Measurements from ENCODE around the gene DPM2.
A peak's percentile ranks its signal among the peaks of the same experiment; 100 is the strongest.

The DPM2 gene

GRCh38 chr9:127910613-127911205 is 26.9 kb downstream of the DPM2 start:
- H3K9me3 ChIP-seq (ENCODE audit: control insufficient read depth, low read length): no peaks in the 10 kb centered on the region
- H3K4me3 ChIP-seq (ENCODE audit: low read length): no peak overlapping the region
- H3K36me3 ChIP-seq (ENCODE audit: control insufficient read depth, insufficient read depth, low read length, severe bottlenecking): peaks cover 61% of the 10 kb centered on the region
- H3K9ac ChIP-seq (ENCODE audit: low read length): no peak overlapping the region
- peak; percentile 27 for DNase-seq (ENCODE audit: low read depth)
- no peaks in the 10 kb centered on the region for H3K27me3 ChIP-seq (replicated peaks; ENCODE audit: control insufficient read depth, insufficient read depth, low read length)
- peaks cover 36% of the 10 kb centered on the region for H3K4me1 ChIP-seq (ENCODE audit: control insufficient read depth, insufficient read depth, low read length)

DNA sequence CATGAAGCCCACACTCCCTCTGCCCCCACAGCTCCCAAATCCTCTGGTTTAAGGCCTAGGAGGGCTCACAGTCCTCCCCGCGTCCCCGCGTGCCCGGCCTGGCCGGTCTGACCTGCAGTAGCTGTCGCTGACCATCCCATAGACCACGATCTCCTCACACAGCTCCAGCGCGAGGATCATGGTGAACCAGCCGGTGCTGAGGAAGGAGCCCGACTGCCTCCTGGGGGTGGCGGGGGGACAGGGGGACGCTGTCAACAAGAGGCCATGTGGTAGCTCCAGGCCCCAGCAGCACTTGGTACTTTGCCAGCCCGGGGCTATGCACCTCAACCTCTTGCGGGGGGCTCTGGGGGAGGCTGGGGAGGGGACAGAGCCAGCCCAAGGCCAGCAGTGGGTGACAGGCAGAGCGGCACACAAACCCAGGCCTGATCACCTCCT is 27.8 kb downstream of the DPM2 start:
- no peak overlapping the region for H3K9ac ChIP-seq (ENCODE audit: low read length)
- H3K9me3 ChIP-seq (ENCODE audit: control insufficient read depth, low read length): no peaks in the 10 kb centered on the region
- H3K36me3 ChIP-seq (ENCODE audit: control insufficient read depth, insufficient read depth, low read length, severe bottlenecking): peaks cover 61% of the 10 kb centered on the region
- no peak overlapping the region for H3K4me3 ChIP-seq (ENCODE audit: low read length)
- no peaks in the 10 kb centered on the region for H3K27me3 ChIP-seq (replicated peaks; ENCODE audit: control insufficient read depth, insufficient read depth, low read length)
- no peak for DNase-seq (ENCODE audit: low read depth)
- peaks cover 36% of the 10 kb centered on the region for H3K4me1 ChIP-seq (ENCODE audit: control insufficient read depth, insufficient read depth, low read length)

DNA sequence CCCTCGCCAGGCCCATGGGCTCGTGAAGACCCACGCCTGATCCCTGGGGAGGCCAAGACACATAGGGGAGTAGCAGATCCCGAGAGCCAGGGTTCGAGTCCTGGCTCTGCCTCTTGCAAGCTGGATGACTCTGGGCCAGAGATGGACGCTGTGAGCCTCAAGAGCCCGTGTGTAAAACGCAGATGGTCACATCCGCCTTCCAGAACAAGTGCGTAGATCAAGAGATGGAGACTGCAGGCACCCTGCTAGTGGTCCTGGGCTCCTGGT is 29.1 kb downstream of the DPM2 start:
- DNase-seq (ENCODE audit: low read depth): no peak

DNA sequence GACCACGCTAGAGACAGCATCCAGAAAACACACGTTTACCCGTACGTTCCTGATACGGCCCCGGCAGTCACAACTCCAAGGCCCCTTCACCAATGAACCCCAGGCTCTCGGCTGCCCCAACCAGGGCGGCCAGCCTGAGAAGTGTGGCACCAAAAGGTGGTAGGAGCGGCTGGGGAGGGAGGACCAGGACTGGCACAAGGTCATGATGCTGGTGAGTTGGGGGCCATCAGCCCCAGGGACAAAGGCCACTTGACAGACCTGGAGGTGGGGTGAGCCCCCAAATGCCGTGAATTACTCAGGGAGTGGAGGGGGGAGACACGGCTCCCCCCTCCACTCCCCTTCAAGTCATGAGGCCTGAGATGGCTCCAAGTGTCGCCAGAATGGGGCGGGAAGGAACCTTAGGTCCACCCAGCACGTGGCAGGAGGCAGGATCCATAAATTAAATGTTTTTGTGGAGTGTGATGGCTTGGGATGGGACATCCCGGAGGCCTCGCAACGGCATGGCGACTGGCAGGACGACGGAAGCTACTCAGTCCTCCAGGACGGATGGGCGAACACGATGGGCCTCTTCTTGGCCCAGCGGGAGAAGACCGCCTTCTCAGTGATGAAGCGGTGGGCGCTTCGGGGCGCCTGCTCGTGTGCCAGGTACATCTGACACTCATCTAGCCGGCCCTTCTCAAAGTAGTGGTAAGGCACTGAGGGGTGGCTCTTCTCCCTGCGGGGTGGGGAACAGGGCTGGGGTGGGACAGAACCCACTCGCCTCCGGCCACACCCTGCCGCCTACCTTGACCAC is 29.6 kb downstream of the DPM2 start:
- Histone ChIP-seq H3K9me3 (ENCODE audit: control insufficient read depth, low read length) (no peaks in the 10 kb centered on the region), H3K36me3 (ENCODE audit: control insufficient read depth, insufficient read depth, low read length, severe bottlenecking) (peaks cover 49% of the 10 kb centered on the region), H3K4me1 (ENCODE audit: control insufficient read depth, insufficient read depth, low read length) (peaks cover 50% of the 10 kb centered on the region), H3K9ac (ENCODE audit: low read length) (no peak overlapping the region), H3K4me3 (ENCODE audit: low read length) (no peak overlapping the region), H3K27me3 (replicated peaks; ENCODE audit: control insufficient read depth, insufficient read depth, low read length) (no peaks in the 10 kb centered on the region)
- no peak for DNase-seq (ENCODE audit: low read depth)

More for the DNA sequence above, 29.1 kb downstream of the DPM2 start:
- no peak overlapping the region for H3K9ac ChIP-seq (ENCODE audit: low read length)
- H3K9me3 ChIP-seq (ENCODE audit: control insufficient read depth, low read length): no peaks in the 10 kb centered on the region
- H3K36me3 ChIP-seq (ENCODE audit: control insufficient read depth, insufficient read depth, low read length, severe bottlenecking): peaks cover 54% of the 10 kb centered on the region
- H3K4me3 ChIP-seq (ENCODE audit: low read length): no peak overlapping the region
- no peaks in the 10 kb centered on the region for H3K27me3 ChIP-seq (replicated peaks; ENCODE audit: control insufficient read depth, insufficient read depth, low read length)
- H3K4me1 ChIP-seq (ENCODE audit: control insufficient read depth, insufficient read depth, low read length): peaks cover 45% of the 10 kb centered on the region

- Histone ChIP-seq H3K9me3 (ENCODE audit: control insufficient read depth, low read length) (no peaks in the 10 kb centered on the region), H3K4me1 (ENCODE audit: control insufficient read depth, insufficient read depth, low read length) (peaks cover 55% of the 10 kb centered on the region), H3K9ac (ENCODE audit: low read length) (peak overlapping the region; percentile 69), H3K27me3 (replicated peaks; ENCODE audit: control insufficient read depth, insufficient read depth, low read length) (no peaks in the 10 kb centered on the region), H3K4me3 (ENCODE audit: low read length) (no peak overlapping the region), H3K36me3 (ENCODE audit: control insufficient read depth, insufficient read depth, low read length, severe bottlenecking) (peaks cover 28% of the 10 kb centered on the region)
- no peak for DNase-seq (ENCODE audit: low read depth)
These were observed 31.9 kb downstream of the DPM2 start for GRCh38 chr9:127905788-127906191.

DNA sequence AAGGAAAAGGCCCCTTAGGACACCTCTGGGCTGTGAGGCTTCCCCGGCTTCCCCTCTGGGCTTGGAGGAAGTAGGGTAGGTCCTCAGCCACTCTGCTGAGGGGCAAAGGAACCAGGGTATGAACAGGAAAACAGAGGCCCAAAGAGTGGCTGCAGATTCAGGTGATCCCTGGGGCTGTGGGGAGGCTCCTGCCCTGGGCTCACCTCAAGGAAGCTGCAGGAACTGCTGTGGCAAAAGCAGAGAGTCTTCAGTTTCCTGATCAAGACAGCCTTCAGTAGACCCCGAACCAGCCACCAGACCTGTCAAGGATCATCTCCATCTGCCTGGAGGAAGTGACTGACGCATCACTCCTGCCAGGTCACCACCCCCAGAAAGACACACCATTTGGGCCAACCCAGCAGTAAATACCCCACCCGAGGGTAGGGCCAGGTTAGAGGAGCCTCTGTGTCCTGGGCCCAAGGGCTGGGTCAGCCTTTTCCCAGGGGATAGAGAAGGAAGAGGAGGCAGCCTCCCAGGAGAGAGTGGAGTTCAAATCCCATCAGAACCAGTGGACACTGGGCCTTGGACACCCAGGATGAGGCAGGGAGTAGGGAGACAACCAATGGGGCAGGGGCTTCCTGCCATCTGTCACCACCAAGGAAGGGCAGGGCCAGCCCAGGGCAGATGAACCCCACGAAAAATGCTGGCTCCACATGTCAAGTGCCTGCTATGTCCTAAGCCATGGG is 32.5 kb downstream of the DPM2 start:
- Histone ChIP-seq H3K27me3 (replicated peaks; ENCODE audit: control insufficient read depth, insufficient read depth, low read length) (no peaks in the 10 kb centered on the region), H3K4me3 (ENCODE audit: low read length) (no peak overlapping the region), H3K9ac (ENCODE audit: low read length) (peak overlapping the region; percentile 69), H3K36me3 (ENCODE audit: control insufficient read depth, insufficient read depth, low read length, severe bottlenecking) (peaks cover 21% of the 10 kb centered on the region), H3K4me1 (ENCODE audit: control insufficient read depth, insufficient read depth, low read length) (peaks cover 53% of the 10 kb centered on the region), H3K9me3 (ENCODE audit: control insufficient read depth, low read length) (no peaks in the 10 kb centered on the region)
- DNase-seq (ENCODE audit: low read depth): no peak

GRCh38 chr9:127904561-127905003 is 33.1 kb downstream of the DPM2 start:
- Histone ChIP-seq H3K9me3 (ENCODE audit: control insufficient read depth, low read length) (no peaks in the 10 kb centered on the region), H3K9ac (ENCODE audit: low read length) (peak overlapping the region; percentile 69), H3K27me3 (replicated peaks; ENCODE audit: control insufficient read depth, insufficient read depth, low read length) (no peaks in the 10 kb centered on the region), H3K4me1 (ENCODE audit: control insufficient read depth, insufficient read depth, low read length) (peaks cover 59% of the 10 kb centered on the region), H3K4me3 (ENCODE audit: low read length) (no peak overlapping the region), H3K36me3 (ENCODE audit: control insufficient read depth, insufficient read depth, low read length, severe bottlenecking) (peaks cover 16% of the 10 kb centered on the region)
- no peak for DNase-seq (ENCODE audit: low read depth)

GRCh38 chr9:127903557-127904475 is 33.8 kb downstream of the DPM2 start:
- Histone ChIP-seq H3K36me3 (ENCODE audit: control insufficient read depth, insufficient read depth, low read length, severe bottlenecking) (peaks cover 12% of the 10 kb centered on the region), H3K4me1 (ENCODE audit: control insufficient read depth, insufficient read depth, low read length) (peaks cover 59% of the 10 kb centered on the region), H3K4me3 (ENCODE audit: low read length) (no peak overlapping the region), H3K9me3 (ENCODE audit: control insufficient read depth, low read length) (no peaks in the 10 kb centered on the region), H3K27me3 (replicated peaks; ENCODE audit: control insufficient read depth, insufficient read depth, low read length) (no peaks in the 10 kb centered on the region), H3K9ac (ENCODE audit: low read length) (peak overlapping the region; percentile 60)
- no peak for DNase-seq (ENCODE audit: low read depth)

DNA sequence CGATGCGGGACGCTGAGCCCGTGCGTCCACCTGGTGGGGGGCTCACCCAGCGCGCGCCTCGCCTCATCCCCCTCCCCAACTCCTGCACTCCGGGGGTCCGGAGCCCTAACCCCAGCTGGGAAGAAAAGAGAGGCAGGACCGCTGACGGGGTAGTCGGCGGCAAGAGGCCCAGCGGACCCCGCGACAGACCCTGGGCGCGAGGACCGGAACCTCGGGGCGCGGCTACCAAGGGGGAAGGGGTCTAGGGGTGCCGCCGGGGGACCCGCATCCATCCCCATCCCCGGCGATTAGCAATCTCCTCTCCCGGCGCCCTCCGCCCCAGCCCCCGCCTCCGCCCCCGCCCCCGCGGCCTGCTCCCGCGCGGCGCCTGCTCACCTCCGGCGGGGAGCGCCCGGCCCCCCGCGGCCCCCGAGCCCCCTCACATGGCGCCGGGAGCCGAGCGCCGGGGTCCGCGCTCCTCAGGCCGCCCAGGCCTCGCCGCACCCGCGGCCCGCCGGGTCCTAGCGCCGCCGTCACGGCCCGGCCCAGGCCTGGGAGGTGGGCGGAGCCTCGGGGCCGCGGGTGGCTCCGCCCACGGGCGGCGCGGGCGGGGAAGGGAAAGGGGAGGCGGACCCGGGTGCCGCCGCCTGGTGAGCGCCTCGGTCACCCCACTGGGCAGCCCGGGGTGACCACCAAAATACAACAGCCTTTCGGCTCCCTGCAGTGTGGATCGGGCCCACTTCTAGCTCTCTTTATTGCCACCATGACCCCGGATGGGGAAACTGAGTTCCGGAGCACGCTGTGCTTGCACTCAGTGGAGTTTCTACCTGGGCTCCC is 38.3 kb downstream of the DPM2 start, which contains the start of gene ST6GALNAC6:
ST6GALNAC6 (minus strand) TSS at position 476 of the 816 bp plus-strand sequence. CDS start 1,622 bp downstream, outside the sequence.
- Histone ChIP-seq H3K27me3 (replicated peaks; ENCODE audit: control insufficient read depth, insufficient read depth, low read length) (no peaks in the 10 kb centered on the region), H3K4me3 (ENCODE audit: low read length) (peak within 1 kb of the TSS; percentile 92), H3K9me3 (ENCODE audit: control insufficient read depth, low read length) (no peaks in the 10 kb centered on the region), H3K4me1 (ENCODE audit: control insufficient read depth, insufficient read depth, low read length) (peaks cover 52% of the 10 kb centered on the region), H3K9ac (ENCODE audit: low read length) (peak within 1 kb of the TSS; percentile 100), H3K36me3 (ENCODE audit: control insufficient read depth, insufficient read depth, low read length, severe bottlenecking) (peaks cover 21% of the 10 kb centered on the region)
- DNase-seq (ENCODE audit: low read depth): peak; percentile 94

DNA sequence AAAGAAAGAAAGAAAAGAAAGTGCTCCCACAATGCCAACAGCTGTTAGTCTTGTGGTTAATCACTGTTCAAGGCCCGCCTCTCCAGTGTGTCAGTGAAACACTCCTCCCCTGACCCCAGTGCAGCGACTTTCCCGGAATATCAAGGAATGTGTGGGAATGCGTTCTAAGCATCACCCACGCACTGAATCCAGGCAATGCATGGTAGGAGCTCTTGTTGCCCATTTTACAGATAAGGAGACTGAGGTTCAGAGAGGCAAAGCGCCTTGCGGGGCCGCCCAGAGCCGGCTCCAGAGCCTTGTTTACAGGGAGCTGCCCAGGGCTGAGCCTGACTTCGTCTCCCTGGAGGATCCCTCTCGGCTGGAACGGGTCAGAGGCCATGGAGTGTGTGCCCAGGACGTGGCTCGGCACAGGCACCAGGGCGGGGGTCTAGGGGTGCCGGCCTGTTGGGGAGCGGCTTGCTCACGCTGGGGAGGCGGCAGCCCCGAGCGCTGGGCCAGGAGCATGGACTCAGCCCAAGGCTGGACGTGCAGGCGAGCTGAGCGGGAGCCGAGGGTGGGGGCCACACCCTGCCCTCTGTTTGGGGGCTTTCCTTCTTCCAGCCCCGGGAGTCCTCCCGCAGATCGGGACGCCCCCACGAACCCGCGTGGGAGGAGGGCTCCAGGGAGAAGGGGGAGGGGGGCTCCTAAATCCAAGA is 39.1 kb downstream of the DPM2 start:
- H3K9me3 ChIP-seq (ENCODE audit: control insufficient read depth, low read length): no peaks in the 10 kb centered on the region
- H3K4me3 ChIP-seq (ENCODE audit: low read length): peak overlapping the region; percentile 92
- peak; percentile 75 for DNase-seq (ENCODE audit: low read depth)
- H3K4me1 ChIP-seq (ENCODE audit: control insufficient read depth, insufficient read depth, low read length): peaks cover 45% of the 10 kb centered on the region
- no peaks in the 10 kb centered on the region for H3K27me3 ChIP-seq (replicated peaks; ENCODE audit: control insufficient read depth, insufficient read depth, low read length)
- peaks cover 29% of the 10 kb centered on the region for H3K36me3 ChIP-seq (ENCODE audit: control insufficient read depth, insufficient read depth, low read length, severe bottlenecking)
- peak overlapping the region; percentile 100 for H3K9ac ChIP-seq (ENCODE audit: low read length)
